ENCODE results near the gene LTBP4. TPM values are rescaled to one million over a fixed set of nuclear protein-coding genes. Genes with fewer than 3 reads are reported as not detected.

LTBP4 gene
- total RNA-seq, 2 donors from 2014 or later, result 198 to 230 TPM

Other genes with a start within 250 kb of the LTBP4 start
- gene HIPK4, start 211.2 kb upstream of the LTBP4 start, total RNA-seq, result not detected
- gene PRX, start 188.0 kb upstream of the LTBP4 start, total RNA-seq, result 1 to 10 TPM; 1.5 to 1.7 TPM
- 10 to 100 TPM; 18.1 to 19.4 TPM for gene SERTAD1, start 175.4 kb upstream of the LTBP4 start, total RNA-seq
- gene SERTAD3, start 157.0 kb upstream of the LTBP4 start, total RNA-seq, result 10 to 100 TPM; 23.5 to 24.6 TPM
- 1 to 10 TPM; 7.4 to 9.9 TPM for gene BLVRB, start 135.6 kb upstream of the LTBP4 start, total RNA-seq
- under 1 TPM; 0.21 to 0.25 TPM for gene SPTBN4, start 134.4 kb upstream of the LTBP4 start, total RNA-seq
- 100 to 1,000 TPM; 124 to 141 TPM for gene SHKBP1, start 24.5 kb upstream of the LTBP4 start, total RNA-seq
- 1 to 10 TPM; 5.7 to 7.5 TPM for gene NUMBL, start 89.3 kb downstream of the LTBP4 start, total RNA-seq
- gene COQ8B, start 115.5 kb downstream of the LTBP4 start, total RNA-seq, result 10 to 100 TPM; 25.1 to 35.6 TPM
- gene ITPKC, start 115.7 kb downstream of the LTBP4 start, total RNA-seq, result 1 to 10 TPM; 6.5 to 8.3 TPM
- gene ACTMAP, start 149.1 kb downstream of the LTBP4 start, total RNA-seq, result 1 to 10 TPM; 6.7 to 7.8 TPM
- gene SNRPA, start 149.8 kb downstream of the LTBP4 start, total RNA-seq, result 10 to 100 TPM; 67.3 to 81.8 TPM
- not detected for gene MIA, start 174.2 kb downstream of the LTBP4 start, total RNA-seq
- gene RAB4B, start 176.9 kb downstream of the LTBP4 start, total RNA-seq, result 10 to 100 TPM; 52.4 to 55.4 TPM
- 100 to 1,000 TPM; 112 to 131 TPM for gene EGLN2, start 197.8 kb downstream of the LTBP4 start, total RNA-seq
- not detected for gene CYP2A6, start 249.1 kb downstream of the LTBP4 start, total RNA-seq

Measured in T-helper 17 cell (primary cell).